GM12892 (cell line): ENCODE measurements around the gene AP3S2.
"Not testable (repeated sequence)": the region's sequence is repeated elsewhere in the genome, so short reads cannot be mapped to it uniquely, and the experiment has no call there.

Source experiments
- POLR2AphosphoS5 ChIP-seq: IDR thresholded peaks from 2 replicates; pipeline ENCODE4 v1.6.1; 2011; ENCODE audit warnings: low read depth, low read length, control low read depth
- TAF1 ChIP-seq: IDR thresholded peaks from 2 replicates; pipeline ENCODE4 v1.6.1; 2011; ENCODE audit warnings: low read depth, mild to moderate bottlenecking, control low read depth, low read length, borderline replicate concordance

DNA sequence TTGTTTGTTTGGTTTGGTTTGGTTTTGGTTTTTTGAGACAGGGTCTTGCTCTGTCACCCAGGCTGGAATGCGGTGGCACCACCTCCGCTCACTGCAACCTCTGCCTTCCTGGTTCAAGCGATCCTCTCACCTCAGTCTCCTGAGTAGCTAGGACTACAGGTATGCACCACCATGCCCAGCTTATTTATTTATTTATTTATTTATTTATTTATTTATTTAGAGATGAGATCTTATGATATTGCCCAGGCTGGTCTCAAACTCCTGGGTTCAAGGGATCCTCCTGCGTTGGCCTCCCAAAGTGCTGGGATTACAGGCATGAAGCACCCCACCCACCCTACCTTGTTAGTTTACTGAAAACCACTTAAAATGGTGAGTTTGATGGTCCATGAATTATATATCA is 105.2 kb downstream of the AP3S2 start:
- not testable (repeated sequence) for TF ChIP-seq TAF1, POLR2AphosphoS5
